ENCODE results near the gene OPCML.

DNA sequence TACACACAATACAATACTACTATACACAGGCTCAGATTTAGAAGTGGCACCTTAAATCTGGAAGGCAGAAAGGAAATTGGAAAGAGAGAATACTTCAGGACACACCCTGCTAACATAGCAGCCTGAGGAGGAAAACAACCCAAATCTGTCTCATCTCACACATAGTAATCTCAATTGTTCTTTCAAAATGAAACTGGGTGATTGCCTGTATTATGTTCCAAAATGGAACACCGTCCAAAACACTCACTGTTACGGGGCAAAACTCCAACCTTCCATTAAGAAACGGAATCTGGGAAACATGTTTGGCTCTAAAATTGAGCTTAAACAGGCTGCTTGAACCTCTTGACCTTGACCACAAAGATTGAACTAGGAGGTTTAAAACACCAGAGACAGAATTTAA, 572.6 kb downstream of the OPCML start:
- TF ChIP-seq RARB (CRISPR knock-in tag; IDR thresholded peaks at IDR 0.05) (no peak), ZFP30 (CRISPR knock-in tag; IDR thresholded peaks at IDR 0.05) (no peak), ISL1 (CRISPR knock-in tag; IDR thresholded peaks at IDR 0.05) (no peak)

Measured in SK-N-SH treated with all-trans-retinoic acid at 6 μM for 48 hours (cell line).